Measurements from ENCODE around the gene GPRC5D. TPM values are rescaled to one million over a fixed set of nuclear protein-coding genes. Genes with fewer than 3 reads are reported as not detected.

Gene GPRC5D
- total RNA-seq, 1 experiment from 2014 or later, result not detected

DNA sequence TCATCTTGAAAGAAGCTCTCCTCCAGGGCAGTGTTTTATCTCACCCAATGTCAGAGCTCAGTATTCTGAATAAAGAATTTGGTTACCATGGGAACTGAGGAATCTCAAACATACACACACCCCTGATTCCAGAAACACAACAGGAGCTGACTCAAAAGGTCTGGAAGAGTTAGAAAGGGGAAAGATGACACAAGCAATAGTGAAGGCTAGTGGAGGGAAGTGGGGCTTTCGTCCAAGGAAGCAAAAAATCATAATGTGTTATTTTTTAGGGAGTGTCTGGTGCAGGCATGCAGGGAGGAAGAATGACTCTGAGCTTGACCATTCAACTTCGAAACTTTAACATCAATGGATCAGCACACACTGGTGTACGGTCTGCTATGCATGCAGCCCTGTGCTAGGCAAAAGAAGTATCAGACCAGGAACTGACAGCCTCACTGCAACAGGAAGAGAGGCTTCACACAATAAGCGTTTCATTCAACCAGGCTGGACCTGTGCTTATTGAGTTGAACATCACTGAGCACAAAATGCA, 27.8 kb upstream of the GPRC5D start:
- peak; percentile 91 for DNase-seq (ENCODE audit: low read depth)

DNA sequence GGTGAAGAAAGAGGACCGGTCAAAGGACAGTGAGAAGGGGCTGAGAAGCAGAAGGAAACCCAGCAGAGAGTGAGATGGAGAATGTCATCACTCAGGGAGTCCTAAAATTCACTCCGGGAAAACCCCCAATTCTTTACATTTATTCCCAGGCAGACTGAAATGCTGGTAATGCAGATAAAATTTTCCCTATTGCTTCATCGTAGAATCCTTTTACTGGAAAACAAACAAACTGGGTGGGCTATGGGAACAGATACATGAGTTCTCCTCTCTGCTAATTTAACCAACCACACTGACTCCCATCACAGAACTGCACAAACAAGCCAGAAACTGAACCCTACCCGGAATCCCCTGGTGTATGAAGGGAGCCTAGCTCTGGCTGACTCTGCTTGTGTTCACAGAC, 27.2 kb upstream of the GPRC5D start:
- no peak for DNase-seq (ENCODE audit: low read depth)

DNA sequence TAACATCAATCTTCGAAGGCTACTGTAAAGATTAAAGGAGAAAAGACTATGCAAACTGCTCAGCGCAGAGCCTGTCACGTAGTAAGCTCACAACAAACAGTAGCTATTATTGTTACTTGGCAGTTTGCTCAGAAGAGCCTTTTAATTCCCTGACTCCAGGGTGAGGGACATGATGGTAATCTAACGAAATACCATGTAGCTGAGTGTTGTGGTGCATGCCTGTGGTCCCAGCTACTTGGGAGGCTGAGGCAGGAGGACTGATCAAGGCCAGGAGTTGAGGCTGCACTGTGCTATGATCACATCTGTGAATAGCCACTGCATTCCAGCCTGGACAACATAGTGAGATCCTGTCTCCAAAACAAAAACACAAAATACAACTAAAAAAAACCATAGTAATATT, 25.3 kb upstream of the GPRC5D start:
- DNase-seq (ENCODE audit: low read depth), result no peak

DNA sequence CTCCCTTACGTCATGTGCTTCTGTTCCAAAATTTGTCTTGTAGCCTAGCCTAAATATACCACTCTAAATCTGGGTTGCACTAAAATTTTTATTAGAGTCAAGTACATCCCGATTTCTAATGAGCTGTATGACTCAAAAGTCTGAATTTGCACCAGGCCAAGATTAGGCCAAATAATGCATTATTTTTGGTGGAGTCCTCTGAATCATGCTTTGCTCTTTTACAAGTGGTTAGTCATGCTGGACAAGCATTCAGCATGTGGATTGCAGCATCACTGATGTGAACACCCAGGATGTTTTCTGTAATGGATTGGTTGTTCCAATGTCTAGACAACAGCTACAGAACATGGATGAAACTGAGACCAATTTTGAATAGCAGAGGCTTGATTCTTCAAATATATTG, 24.4 kb upstream of the GPRC5D start:
- DNase-seq (ENCODE audit: low read depth), result peak; percentile 83

DNA sequence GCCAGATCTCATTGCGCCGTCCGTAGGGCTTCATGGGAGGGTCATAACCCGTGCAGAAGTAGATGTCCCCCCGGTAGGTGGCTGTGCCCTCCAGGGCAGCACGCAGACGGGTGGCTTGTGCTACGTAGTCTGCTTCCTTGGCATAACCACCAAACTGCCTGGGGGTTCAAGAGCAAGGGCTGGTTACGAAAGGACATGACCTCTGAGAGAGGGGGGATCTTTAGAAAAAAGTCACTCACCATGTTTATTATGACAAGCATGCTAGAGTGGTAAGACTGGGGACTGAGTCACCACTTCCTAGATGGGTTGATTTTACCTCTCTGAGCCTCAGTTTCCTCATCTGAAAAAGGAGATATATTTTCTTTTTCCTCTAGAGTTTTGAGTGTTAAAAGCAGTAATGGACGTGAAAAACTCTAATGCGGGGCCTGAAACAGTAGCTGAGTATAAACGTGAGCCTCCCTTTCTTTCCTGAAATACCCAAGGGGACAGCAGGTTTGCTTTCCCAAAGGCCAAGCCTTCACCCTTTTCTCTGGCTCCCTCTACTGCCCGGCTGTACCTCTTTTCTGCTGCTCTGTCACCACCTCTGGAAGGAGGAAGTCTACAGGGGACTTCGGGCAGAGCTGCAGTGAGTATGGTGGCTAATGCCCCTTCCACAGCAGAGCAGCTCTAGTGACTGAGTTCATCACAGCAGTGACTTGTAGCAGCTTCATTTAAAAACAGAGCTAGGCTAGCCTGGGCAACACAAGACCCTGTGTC, 23.5 kb upstream of the GPRC5D start:
- DNase-seq (ENCODE audit: low read depth), result peak; percentile 65

DNA sequence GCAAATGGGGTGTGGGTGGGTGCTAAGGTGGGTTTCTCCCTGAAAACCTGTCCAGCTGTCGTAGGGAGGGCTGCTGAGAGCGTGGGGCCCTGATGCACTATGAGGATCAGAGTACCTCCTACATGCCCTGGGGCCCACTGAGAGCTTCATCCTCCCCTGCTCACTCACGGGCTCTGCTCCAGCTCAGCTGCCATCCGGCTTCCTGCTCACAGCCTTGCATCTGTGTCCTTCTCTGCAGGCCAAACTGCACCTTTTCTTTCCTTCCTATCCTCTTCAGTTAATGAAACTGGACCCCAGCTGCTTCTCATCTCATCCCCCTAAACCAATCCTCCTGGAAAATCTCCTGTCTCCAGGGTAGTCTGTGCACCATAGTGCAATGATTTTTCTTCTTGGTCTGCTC, 22.2 kb upstream of the GPRC5D start:
- DNase-seq (ENCODE audit: low read depth), result no peak

DNA sequence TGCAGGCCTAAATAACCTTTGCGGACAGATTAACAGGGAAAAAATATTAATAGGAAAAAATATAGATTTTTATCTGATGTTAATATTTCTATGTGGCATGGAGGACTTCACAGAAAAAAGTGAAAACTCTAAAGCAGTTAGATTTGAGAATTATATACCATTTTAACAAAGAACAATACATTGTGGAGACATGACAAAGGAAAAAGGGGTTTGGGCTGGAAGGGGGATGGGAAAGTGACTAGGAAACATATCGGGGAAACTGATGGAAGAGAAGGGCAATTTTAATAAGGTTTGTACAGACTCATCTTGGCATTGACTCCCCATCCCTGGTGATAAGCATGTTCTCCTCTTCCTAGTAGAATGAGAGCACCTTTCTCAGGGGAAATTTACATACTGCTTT, 21.0 kb upstream of the GPRC5D start:
- no peak for DNase-seq (ENCODE audit: low read depth)

DNA sequence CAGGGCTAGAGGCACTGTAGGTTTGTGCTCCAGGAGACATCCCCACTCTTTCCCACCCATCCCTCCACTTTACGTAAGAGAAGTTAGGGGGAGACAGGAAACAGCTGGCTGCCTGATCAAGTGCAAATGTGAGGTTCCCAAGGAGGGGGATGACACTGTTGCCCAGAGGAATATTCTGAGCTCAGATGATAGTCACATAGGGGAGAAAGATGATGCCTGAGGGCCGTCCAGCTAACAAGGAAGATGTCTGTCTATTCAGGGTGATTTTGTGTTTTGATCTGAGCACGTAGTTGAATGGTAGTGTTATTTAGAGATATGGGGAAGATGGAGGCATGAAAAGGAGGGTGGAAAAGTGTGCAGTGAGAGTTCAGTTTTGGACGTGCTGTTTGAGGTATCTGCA, 13.9 kb upstream of the GPRC5D start:
- DNase-seq (ENCODE audit: low read depth), result no peak

DNA sequence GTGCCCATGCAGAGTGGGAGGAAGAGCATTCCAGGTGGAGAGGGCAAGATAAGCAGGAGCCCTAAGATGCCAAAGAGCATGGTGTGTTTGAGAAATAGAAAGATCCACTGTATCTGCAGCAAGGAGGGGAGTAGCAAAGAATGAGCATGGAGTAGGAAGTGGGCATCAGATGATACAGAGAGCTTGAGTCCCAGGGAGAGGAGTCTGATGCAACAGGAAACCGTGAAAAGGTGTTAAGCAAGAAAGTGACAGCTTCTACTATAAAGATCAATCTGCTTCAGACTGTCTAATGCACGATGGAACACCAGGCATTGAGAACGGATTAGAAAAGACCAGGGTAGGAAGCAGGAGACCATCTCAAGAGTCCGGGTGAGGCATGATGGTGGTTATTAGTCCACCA, 12.3 kb upstream of the GPRC5D start:
- DNase-seq (ENCODE audit: low read depth), result peak; percentile 4

DNA sequence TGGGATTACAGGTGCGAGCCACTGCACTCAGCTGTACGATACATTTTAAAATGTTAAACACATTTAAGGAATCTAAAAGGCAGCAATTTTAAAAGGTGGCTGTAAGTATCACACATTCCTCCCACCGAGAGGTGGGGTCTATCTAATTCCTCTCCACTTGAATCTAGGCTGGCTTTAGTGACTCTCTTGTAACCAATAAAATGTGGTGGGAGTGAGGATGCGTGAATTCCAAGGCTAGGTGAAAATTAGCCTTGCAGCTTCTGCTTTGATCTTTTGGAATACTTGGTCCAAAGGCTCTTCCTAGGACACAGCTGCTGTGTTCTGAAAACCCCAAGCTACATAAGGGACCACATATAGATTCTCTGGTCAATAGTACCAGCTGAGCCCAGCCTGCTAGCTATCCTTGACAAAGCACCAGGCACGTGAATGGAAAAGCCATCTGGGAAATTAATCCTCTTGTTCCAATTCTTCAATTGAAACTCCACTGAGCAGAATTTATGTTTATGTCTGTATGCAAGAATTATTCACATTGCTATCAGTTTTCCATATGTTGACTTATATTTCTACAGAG, 8.8 kb upstream of the GPRC5D start:
- DNase-seq (ENCODE audit: low read depth), result no peak

DNA sequence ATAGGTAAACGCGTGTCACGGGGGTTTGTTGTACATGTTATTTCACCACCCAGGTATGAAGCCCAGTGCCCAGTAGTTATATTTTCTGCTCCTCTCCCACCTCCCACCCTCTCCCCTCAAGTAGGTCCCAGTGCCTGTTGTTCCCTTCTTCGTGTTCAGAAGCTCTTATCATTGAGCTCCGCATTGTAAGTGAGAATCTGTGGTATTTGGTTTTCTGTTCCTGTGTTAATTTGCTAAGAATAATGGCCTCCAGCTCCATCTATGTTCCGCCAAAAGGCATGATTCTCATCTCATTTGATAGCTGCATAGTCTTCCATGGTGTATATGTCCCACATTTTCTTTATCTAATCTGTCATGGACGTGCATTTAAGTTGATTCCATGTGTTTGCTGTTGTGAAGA, 6.9 kb upstream of the GPRC5D start:
- DNase-seq (ENCODE audit: low read depth), result no peak

DNA sequence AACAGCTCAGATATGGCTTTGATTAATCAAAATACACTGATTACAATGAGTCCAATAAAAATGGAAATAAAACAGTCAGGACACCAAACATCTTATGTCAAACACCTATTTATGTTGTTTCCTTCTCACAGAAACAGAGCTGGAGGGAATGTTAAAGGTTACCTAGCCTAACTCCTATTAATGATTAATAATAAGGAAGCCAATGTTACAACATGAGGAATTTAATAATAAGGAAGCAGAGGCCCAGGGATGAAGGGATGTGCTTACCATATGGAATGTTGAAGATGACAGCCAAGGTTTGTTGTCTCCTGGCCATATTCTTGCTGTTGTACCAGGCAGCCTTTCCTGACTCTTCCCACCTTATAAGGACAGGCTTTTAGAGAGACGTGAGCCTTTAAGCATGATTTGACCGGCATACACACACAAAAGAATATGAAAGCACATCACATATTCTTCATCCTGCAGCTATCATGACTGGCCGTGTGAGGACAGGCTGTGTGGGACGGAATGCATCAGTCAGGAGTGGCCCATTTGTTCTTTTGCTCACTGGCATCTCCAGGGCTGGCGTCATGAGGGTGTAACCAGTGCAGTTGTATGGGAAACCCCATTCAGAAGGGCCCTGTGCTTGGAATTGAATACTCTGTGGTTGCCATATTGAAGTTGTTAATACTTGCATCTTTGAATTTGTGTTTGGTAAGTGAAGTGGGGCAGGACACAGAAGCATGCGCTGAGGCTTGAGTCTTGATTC, 3.1 kb upstream of the GPRC5D start:
- no peak for DNase-seq (ENCODE audit: low read depth)

DNA sequence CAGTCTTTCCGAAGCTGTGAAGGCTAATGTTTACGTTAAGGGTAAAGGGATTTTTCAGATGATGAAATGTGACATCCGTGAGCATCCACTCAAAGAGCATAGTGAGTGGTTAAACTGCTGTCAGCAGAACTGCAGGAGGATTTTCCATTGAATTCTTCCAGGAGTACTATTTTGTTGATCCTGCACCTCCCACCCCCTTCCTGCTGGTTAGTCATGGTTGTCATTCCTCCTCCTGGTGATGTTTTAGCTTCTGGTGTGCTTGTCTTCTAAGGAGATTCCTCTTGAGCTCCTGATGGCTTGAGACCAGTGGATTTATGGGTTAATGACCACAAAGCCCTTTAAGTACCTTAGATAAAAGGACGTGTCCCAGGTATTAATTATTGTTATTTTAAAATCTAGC, 2.4 kb upstream of the GPRC5D start:
- no peak for DNase-seq (ENCODE audit: low read depth)

DNA sequence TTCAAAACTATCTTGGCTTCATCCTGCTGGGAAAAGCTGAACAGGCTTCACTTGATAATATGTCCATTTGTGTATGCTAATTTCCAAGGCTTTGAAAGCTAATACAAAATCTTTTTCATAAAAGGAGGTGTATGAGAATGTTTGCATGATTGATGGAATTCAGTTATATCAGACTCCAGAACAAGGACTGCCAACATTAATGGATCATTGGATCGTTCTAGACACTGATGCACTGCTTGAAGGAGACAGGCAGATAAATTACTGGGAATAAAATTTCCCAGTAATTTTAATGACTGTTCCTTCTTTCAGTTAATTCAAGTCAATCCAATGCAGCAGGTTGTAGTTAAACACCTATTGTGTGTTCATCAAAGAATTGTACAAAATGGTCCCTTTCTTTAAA, 466 bp downstream of the GPRC5D start:
- DNase-seq (ENCODE audit: low read depth), result no peak

DNA sequence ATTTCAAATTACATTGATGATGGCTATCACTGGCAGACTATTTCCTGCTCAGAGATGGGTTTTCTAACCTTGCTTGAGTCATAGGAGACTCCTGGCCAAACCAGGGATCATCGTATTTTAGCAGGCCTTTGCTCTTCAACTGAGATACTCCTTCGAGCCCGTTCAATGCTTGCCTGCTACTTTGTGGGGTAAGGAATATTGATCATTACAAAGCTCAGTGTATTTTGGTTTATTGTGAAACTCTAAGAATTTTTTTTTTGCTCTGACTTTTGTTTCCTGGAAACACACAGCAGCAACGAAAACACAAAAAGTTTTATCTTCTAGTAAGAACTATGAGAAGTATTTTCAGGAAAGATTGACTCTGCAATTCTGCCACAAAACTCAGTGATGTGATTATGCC, 4.1 kb downstream of the GPRC5D start:
- DNase-seq (ENCODE audit: low read depth), result no peak

DNA sequence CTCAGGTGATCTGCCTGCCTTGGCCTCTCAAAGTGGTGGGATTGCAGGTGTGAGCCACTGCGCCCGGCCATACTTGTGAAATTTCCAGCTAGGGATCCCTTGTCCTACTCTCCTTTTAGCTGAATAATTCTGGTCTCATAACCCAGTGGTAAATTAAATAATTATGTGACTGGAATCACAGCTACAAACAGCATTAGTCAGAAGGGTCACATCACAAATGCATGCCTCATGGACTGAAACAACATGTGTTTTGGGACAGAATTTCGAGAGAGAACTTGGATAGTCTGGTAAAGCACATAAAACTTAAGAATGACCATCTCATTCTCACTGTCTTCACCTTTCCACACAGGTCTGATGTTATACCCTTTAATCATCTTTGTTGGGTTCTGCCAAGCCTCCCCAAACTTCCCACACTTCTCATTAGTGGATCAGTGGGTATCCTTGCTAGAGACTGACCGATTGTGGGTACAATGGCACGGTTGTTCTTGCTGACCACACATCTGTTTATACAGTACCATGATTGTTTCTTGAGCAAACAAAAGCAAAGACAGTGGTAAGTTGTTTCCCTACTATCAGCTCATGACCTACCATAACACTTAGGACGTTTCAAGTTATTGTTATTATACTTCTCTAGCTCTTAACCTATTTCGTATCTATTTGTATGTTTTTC, 5.1 kb downstream of the GPRC5D start:
- DNase-seq (ENCODE audit: low read depth), result peak; percentile 42

DNA sequence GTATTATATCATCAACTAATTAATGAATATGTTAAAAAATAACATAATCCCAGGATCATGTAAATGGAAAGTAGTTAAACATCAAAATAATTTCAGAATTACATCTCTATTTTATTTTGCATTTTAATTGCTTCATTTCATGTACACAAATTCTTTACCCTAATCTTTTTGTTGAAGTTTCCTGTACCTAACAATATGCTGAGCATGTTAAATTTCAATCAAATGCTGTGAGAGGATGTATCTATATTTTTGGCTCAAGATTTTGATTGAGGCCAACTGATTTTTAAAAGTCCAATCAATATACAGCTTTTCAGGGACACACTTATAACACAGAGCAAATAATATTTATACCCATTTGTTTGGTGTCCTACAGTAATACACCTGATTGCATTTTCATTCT, 6.4 kb downstream of the GPRC5D start:
- DNase-seq (ENCODE audit: low read depth), result no peak

DNA sequence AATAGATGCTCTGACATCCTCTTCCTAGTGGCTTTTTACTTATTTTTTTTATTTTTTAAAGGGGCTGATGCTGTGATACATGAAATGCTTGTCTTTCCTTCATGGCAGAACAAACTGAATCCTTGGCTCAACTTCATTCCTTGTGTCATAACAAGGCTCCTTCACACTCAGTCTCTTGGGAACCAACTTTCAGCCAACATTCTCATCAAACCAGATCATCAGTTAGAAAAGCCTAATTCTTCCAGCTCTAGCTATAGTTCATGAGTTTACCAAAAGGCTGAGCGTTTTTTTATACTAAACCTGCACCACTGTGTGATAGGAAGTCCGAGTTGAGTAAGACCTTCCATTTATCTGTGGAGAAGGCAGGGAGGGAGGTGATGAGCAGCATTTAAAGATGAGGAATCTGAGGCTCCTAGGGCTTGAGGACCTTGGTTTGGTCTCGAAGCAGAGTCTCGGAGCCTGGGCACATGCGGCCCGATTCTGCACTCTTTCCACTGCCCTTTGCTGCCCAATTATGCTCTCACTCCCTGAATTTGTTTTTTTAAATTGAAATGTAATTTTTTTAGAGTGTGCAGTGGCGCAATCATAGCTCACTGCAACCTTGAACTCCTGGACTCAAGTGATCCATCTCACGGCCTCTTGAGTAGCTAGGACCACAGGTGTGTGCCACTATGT, 8.2 kb downstream of the GPRC5D start:
- no peak for DNase-seq (ENCODE audit: low read depth)

DNA sequence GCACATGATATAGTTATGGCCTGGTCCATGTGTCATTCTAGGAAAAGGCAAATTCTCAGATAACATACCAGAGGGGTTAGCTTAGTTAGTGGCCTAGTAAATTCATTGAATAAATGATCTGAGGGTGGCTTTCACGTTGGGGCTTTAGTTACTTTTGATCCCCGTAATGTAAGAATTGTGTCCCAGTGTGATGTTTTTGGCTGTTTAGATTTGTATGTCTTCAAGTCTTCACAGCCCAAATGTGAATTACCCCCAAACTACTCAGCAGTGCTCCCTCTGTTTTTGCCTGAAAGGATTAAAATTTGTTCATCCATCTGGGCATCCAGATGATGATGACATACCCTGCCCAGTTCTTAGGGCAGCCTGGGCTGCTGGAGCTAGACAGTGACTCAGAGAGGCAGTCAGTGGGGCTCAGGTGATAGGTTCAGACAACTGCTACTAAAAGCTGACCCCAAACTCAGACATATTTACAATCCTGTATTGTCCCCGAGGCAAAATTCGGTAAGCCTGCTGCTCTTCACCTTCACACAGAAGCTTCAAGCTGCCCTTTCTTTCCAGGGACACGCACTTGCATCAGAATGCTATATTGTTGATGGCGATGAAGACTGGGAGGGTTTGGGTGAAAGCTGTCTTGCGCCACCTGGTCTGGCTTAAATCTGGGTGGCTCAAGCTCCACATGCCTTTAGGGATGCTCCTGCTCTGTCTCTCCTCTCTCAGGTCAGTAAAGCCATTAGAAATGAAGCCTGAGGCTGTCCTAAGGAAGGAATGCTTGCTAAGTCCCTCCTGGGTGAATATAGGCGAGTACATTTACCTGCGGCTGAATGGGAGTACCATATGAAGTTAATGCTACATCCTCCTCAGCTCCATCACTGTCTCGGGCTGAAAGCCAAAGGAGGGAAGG, 10.3 kb downstream of the GPRC5D start:
- peak; percentile 17 for DNase-seq (ENCODE audit: low read depth)

DNA sequence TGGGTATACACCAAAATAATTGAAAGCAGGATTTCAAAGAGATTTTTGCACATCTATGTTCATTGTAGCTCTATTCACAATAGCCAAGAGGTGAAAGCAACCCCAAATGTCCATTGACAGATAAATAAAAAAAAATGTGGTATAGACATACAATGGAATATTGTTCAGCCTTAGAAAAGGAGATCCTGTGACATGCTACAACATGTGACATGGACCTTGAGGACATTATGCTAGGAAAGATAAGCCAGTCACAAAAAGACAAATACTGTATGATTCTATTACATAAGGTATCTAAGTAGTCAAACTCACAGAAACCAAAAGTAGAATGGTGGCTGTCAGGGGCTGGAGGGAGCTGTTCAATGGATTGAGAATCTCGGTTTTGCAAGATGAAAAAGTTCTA, 12.1 kb downstream of the GPRC5D start:
- DNase-seq (ENCODE audit: low read depth), result no peak

All from HT1080 (cell line).